Epithelial cell of esophagus (primary cell): ENCODE data around the gene ARHGEF39.
"Not testable (repeated sequence)": the region's sequence is repeated elsewhere in the genome, so short reads cannot be mapped to it uniquely, and the experiment has no call there.

Experiments used
- DNase-seq: peaks from one replicate; pipeline ENCODE4 v3.0.0; 2010; ENCODE audit warnings: low read depth
- H3K4me3 ChIP-seq: 2 replicates; pipeline ENCODE4 v1.5.1; 2011; ENCODE audit warnings: mild to moderate bottlenecking, low read length, control low read depth
- CTCF ChIP-seq: IDR thresholded peaks from 2 replicates; pipeline ENCODE4 v1.5.1; 2011; ENCODE audit warnings: low read depth, mild to moderate bottlenecking, low read length, control low read depth, inconsistent platforms; ENCODE audit not compliant: insufficient read depth; ENCODE audit errors: missing control alignments

Gene ARHGEF39

GRCh38 chr9:35643046-35643445 is 21.9 kb downstream of the ARHGEF39 start:
- no peak overlapping the region for H3K4me3 ChIP-seq
- no peak for TF ChIP-seq CTCF
- no peak for DNase-seq

GRCh38 chr9:35641478-35641877 is 23.5 kb downstream of the ARHGEF39 start:
- not testable (repeated sequence) for H3K4me3 ChIP-seq, DNase-seq

DNA sequence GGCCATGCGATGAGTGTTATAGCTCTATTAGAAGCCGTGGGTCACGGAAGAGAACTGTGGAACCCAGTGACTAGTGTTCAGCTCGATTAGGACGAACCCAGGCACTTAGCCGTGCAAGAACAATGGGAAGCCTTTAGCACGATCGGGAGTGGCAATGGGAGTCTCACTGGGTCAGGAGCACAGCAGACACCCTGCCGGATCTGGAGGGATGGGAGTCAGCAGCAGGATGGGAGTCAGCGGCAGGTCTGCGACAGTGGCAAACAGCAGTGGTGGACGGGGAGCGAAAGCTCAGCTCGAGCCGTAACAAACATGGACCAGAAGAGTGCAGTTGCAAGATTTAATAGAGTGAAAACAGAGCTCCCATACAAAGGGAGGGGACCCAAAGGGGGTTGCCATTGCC is 24.6 kb downstream of the ARHGEF39 start:
- not testable (repeated sequence) for DNase-seq, H3K4me3 ChIP-seq

GRCh38 chr9:35639631-35640030 is 25.4 kb downstream of the ARHGEF39 start:
- no peak for TF ChIP-seq CTCF
- H3K4me3 ChIP-seq = no peak overlapping the region
- DNase-seq = no peak

- not testable (repeated sequence) for DNase-seq
These were observed 25.8 kb downstream of the ARHGEF39 start for GRCh38 chr9:35639225-35639624.

GRCh38 chr9:35638751-35639150 is 26.2 kb downstream of the ARHGEF39 start:
- H3K4me3 ChIP-seq, DNase-seq: not testable (repeated sequence)

More at GRCh38 chr9:35639225-35639624, 25.8 kb downstream of the ARHGEF39 start:
- not testable (repeated sequence) for H3K4me3 ChIP-seq

- not testable (repeated sequence) for DNase-seq, H3K4me3 ChIP-seq
These were observed 27.5 kb downstream of the ARHGEF39 start for GRCh38 chr9:35637427-35637955.

DNA sequence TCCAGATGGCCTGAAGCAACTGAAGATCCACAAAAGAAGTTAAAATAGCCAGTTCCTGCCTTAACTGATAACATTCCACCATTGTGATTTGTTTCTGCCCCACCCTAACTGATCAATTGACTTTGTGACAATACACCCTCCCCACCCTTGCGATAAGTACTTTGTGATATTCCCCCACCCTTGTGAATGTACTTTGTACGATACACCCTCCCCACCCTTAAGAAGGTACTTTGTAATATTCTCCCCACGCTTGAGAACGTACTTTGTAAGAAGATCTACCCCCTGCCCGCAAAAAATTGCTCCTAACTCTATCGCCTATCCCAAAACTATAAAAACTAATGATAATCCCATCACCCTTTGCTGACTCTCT is 28.1 kb downstream of the ARHGEF39 start:
- H3K4me3 ChIP-seq = not testable (repeated sequence)

GRCh38 chr9:35636135-35636876 is 28.7 kb downstream of the ARHGEF39 start:
- no peak overlapping the region for H3K4me3 ChIP-seq
- no peak for DNase-seq
- no peak for TF ChIP-seq CTCF

More for the DNA sequence above, 28.1 kb downstream of the ARHGEF39 start:
- not testable (repeated sequence) for DNase-seq

- DNase-seq = no peak
- no peak overlapping the region for H3K4me3 ChIP-seq
- no peak for TF ChIP-seq CTCF
These were observed 29.3 kb downstream of the ARHGEF39 start for GRCh38 chr9:35635730-35636129.
